Hepatocyte (in vitro differentiated cells): ENCODE data around the gene MASP2. TPM values are rescaled to one million over a fixed set of nuclear protein-coding genes. Genes with fewer than 3 reads are reported as not detected.

Source experiments
- DNase-seq: peaks from one replicate; pipeline ENCODE4 v3.0.0-alpha.2; 2016; ENCODE audit warnings: low spot score
- H2AFZ ChIP-seq: fragments of 200-600 bp; sonication (generic); 2 replicates; pipeline ENCODE4 v1.6.0; 2016; ENCODE audit warnings: antibody characterized with exemption, mild to moderate bottlenecking
- H3K27ac ChIP-seq: fragments of 200-600 bp; sonication (generic); 2 replicates; pipeline ENCODE4 v1.5.1; 2016; ENCODE audit warnings: mild to moderate bottlenecking
- H3K27me3 ChIP-seq: fragments of 200-600 bp; sonication (generic); 2 replicates; pipeline ENCODE4 v1.6.1; 2016
- H3K36me3 ChIP-seq: fragments of 200-600 bp; sonication (generic); replicated peaks from 2 replicates; pipeline ENCODE4 v1.5.1; 2016; ENCODE audit warnings: low read depth; ENCODE audit not compliant: insufficient read depth
- H3K4me1 ChIP-seq: fragments of 200-600 bp; sonication (generic); 2 replicates; pipeline ENCODE4 v1.5.1; 2016; ENCODE audit warnings: mild to moderate bottlenecking, moderate library complexity; ENCODE audit not compliant: insufficient read depth
- H3K4me2 ChIP-seq: fragments of 200-600 bp; sonication (generic); 2 replicates; pipeline ENCODE4 v1.6.0; 2016
- H3K4me3 ChIP-seq: fragments of 200-600 bp; sonication (generic); 2 replicates; pipeline ENCODE4 v1.5.1; 2016; ENCODE audit warnings: mild to moderate bottlenecking
- H3K79me2 ChIP-seq: fragments of 200-600 bp; sonication (generic); 2 replicates; pipeline ENCODE4 v1.6.0; 2017; ENCODE audit warnings: mild to moderate bottlenecking
- H3K9me2 ChIP-seq: fragments of 200-600 bp; sonication (generic); replicated peaks from 2 replicates; pipeline ENCODE4 v1.6.0; 2017; ENCODE audit warnings: mild to moderate bottlenecking; ENCODE audit not compliant: insufficient read depth
- H3K9me3 ChIP-seq: fragments of 200-600 bp; sonication (generic); 2 replicates; pipeline ENCODE4 v1.5.1; 2016; ENCODE audit warnings: low read depth, mild to moderate bottlenecking
- H4K20me1 ChIP-seq: fragments of 200-600 bp; sonication (generic); 2 replicates; pipeline ENCODE4 v1.6.0; 2016; ENCODE audit warnings: mild to moderate bottlenecking; ENCODE audit not compliant: insufficient read depth, poor library complexity, severe bottlenecking
- EZH2 ChIP-seq: fragments of 200-600 bp; sonication (generic); IDR thresholded peaks from 2 replicates; pipeline ENCODE4 v1.6.1; 2016; ENCODE audit warnings: antibody characterized with exemption, mild to moderate bottlenecking, borderline replicate concordance
- EZH2phosphoT487 ChIP-seq: fragments of 200-600 bp; sonication (generic); IDR thresholded peaks from one replicate; pipeline ENCODE4 v1.6.1; 2018; ENCODE audit warnings: antibody characterized with exemption, mild to moderate bottlenecking, low read depth, moderate library complexity; ENCODE audit not compliant: unreplicated experiment, severe bottlenecking
- WGBS: methylation state at CpG from one replicate; pipeline ENCODE4 v1.1.6; 2016; ENCODE audit warnings: low lambda C conversion rate; ENCODE audit errors: missing lambda C conversion rate; 5-methylcytosine and 5-hydroxymethylcytosine counted together
- polyA plus RNA-seq: library from polyadenylated mRNA; unstranded; fragments of >200 nt; fragmentation: Nextera tagmentation; extraction: Ambion mirVana; gene quantifications from 2 replicates; pipeline ENCODE4 v1.2.1, GENCODE V29; 2016
- total RNA-seq: library from RNA; depleted of rRNA; stranded (reverse); fragments of >200 nt; gene quantifications from 2 replicates; pipeline ENCODE4 v1.2.3, GENCODE V29; 2014
- TF ChIP-seq, protein P1 (sequence below): fragments of 200-600 bp; sonication (generic); IDR thresholded peaks from 2 replicates; pipeline ENCODE4 v1.5.1; 2016; ENCODE audit warnings: antibody characterized with exemption, mild to moderate bottlenecking; ENCODE audit not compliant: poor library complexity

The MASP2 gene
- total and polyA plus RNA-seq, 2 experiments from 2014 or later = 3.3 to 16.6 TPM

DNA sequence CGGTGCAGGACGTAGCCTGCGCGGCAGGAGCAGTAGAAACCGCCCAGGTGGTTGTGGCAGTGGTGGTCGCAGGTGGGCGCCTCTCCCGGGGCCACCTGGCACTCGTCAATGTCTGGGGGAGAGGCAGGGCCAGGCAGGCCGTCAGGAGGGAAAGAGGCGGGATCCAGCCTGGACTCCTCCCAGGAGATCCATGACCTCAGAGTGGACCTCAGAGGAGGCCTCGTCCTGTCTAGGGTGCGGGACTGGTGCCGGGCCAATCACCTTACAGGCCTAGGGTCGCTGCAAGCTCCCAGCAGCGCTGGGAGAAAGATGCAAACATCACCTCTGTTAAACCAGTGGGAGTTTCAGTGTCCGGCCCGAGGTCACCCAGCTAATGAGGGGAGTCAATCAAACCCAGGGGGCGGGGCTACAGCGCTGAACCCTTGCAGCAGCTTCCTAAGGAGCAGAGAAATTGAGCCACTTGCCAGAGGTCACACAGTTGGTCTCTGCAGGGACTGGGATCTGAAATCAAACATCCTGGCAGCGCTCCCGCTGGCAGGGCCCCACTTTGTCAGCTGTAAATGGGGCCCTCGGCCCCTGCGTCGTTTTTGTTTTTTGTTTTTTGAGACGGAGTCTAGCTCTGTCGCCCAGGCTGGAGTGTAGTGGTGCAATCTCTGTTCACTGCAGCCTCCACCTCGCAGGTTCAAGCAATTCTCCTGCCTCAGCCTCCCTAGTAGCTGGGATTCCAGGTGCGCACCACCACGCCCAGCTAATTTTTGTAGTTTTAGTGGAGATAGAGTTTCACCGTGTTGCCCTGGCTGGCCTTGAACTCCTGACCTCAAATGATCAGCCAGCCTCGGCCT is 1.4 kb downstream of the MASP2 start:
- H3K4me3 ChIP-seq = no peak overlapping the region
- 74% methylated on average over 28 of the region's 32 CpGs for WGBS
- no peaks in the 10 kb centered on the region for H3K27me3 ChIP-seq
- no peak for DNase-seq
- H3K36me3 ChIP-seq = no peaks in the 10 kb centered on the region
- TF ChIP-seq EZH2phosphoT487 (no peak), EZH2 (no peak)
- TF ChIP-seq, protein P1, sequence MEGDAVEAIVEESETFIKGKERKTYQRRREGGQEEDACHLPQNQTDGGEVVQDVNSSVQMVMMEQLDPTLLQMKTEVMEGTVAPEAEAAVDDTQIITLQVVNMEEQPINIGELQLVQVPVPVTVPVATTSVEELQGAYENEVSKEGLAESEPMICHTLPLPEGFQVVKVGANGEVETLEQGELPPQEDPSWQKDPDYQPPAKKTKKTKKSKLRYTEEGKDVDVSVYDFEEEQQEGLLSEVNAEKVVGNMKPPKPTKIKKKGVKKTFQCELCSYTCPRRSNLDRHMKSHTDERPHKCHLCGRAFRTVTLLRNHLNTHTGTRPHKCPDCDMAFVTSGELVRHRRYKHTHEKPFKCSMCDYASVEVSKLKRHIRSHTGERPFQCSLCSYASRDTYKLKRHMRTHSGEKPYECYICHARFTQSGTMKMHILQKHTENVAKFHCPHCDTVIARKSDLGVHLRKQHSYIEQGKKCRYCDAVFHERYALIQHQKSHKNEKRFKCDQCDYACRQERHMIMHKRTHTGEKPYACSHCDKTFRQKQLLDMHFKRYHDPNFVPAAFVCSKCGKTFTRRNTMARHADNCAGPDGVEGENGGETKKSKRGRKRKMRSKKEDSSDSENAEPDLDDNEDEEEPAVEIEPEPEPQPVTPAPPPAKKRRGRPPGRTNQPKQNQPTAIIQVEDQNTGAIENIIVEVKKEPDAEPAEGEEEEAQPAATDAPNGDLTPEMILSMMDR = no peak
- no peaks in the 10 kb centered on the region for H3K9me2 ChIP-seq
- H3K9me3 ChIP-seq = no peaks in the 10 kb centered on the region
- no peaks in the 10 kb centered on the region for H4K20me1 ChIP-seq
- H3K4me2 ChIP-seq = no peak overlapping the region
- H3K4me1 ChIP-seq = no peaks in the 10 kb centered on the region
- H3K27ac ChIP-seq = no peak overlapping the region
- no peak overlapping the region for H2AFZ ChIP-seq
- no peaks in the 10 kb centered on the region for H3K79me2 ChIP-seq

DNA sequence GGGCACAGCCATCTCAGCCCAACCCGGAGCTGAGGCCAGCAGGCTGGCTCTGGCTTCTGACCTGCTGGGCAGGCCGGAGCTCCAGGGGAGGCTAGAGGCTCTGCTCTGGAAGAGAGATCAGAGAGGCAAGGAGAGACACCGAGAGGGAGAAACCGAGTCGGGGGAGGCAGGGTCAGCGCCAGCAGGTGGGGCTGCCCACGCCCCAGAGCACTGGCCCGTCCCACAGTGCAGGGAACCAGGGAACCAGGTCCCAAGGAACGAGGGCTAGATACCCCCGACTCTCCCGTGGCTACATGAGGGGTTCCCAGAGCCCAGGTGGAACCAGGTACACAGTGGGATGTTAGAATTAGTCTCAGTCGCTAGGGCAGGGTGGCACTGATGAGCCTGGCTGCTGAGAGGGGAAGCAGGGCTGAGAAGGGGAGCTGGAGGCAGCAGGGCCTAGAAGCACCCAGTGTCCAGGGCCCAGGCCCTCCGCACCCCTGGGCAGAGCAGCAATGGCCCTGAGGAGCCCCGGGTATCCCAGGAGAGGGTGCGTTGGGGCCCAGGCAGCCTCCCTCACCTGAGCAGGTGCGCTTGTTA is 2.1 kb downstream of the MASP2 start:
- H3K36me3 ChIP-seq = no peaks in the 10 kb centered on the region
- no peak overlapping the region for H3K27ac ChIP-seq
- H3K4me3 ChIP-seq = no peak overlapping the region
- WGBS = 89% methylated on average over 16 of the region's 16 CpGs
- no peaks in the 10 kb centered on the region for H3K27me3 ChIP-seq
- no peak for DNase-seq
- H3K9me2 ChIP-seq = no peaks in the 10 kb centered on the region
- TF ChIP-seq, protein P1 = no peak
- no peaks in the 10 kb centered on the region for H3K4me1 ChIP-seq
- no peak overlapping the region for H3K4me2 ChIP-seq
- no peaks in the 10 kb centered on the region for H3K9me3 ChIP-seq
- H4K20me1 ChIP-seq = no peaks in the 10 kb centered on the region
- no peak overlapping the region for H2AFZ ChIP-seq
- no peaks in the 10 kb centered on the region for H3K79me2 ChIP-seq

DNA sequence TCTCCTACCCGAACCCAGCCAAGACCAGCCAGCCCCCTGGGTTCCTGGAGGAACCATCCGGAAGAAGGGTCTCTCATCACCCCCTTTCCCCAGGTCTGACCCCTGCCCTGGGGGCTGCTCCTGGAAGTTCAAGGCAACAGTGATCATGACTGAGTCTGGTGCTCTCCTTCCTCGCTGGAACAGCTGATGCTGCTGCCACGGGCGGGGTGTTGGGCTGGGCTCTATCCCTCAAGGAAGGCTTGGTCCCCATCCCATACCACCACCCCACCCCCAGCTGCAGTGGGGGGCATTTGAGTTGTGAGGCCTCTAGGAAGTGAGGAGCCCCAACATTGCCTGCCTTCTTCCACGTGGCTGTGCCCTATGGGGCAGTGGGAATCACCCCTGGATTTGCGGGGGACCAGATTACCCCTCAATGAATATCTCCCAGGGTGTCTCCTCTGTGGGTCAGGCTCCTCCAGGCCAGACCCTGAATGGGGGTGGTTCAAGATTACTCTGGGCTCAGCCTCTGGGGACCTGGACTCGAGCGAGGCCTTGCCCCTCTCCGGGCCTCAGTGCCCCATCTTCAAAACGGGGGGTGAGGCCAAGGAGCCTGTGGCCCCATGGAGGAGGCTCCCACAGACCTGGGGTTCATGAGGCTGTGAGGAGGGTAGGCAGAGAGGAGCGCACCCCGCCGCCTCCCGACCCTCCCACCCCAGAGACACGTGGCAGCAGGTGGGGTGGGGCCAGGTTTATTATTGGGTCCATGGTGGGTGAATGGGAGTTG is 2.8 kb downstream of the MASP2 start:
- no peak overlapping the region for H2AFZ ChIP-seq
- no peak overlapping the region for H3K4me2 ChIP-seq
- H3K36me3 ChIP-seq = no peaks in the 10 kb centered on the region
- H3K27me3 ChIP-seq = no peaks in the 10 kb centered on the region
- H3K4me3 ChIP-seq = no peak overlapping the region
- no peaks in the 10 kb centered on the region for H3K9me2 ChIP-seq
- 86% methylated on average over 12 of the region's 16 CpGs for WGBS
- TF ChIP-seq EZH2 = no peak
- TF ChIP-seq EZH2phosphoT487 = no peak
- TF ChIP-seq, protein P1 = no peak
- no peaks in the 10 kb centered on the region for H3K4me1 ChIP-seq
- DNase-seq = no peak
- no peaks in the 10 kb centered on the region for H3K9me3 ChIP-seq
- no peaks in the 10 kb centered on the region for H4K20me1 ChIP-seq
- no peaks in the 10 kb centered on the region for H3K79me2 ChIP-seq
- no peak overlapping the region for H3K27ac ChIP-seq
